ENCODE data around the gene AGPAT3. TPM values are rescaled to one million over a fixed set of nuclear protein-coding genes. Genes with fewer than 3 reads are reported as not detected.
"Not testable (repeated sequence)": the region's sequence is repeated elsewhere in the genome, so short reads cannot be mapped to it uniquely, and the experiment has no call there.

AGPAT3 gene, protein sequence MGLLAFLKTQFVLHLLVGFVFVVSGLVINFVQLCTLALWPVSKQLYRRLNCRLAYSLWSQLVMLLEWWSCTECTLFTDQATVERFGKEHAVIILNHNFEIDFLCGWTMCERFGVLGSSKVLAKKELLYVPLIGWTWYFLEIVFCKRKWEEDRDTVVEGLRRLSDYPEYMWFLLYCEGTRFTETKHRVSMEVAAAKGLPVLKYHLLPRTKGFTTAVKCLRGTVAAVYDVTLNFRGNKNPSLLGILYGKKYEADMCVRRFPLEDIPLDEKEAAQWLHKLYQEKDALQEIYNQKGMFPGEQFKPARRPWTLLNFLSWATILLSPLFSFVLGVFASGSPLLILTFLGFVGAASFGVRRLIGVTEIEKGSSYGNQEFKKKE
- 107 TPM for total RNA-seq

DNA sequence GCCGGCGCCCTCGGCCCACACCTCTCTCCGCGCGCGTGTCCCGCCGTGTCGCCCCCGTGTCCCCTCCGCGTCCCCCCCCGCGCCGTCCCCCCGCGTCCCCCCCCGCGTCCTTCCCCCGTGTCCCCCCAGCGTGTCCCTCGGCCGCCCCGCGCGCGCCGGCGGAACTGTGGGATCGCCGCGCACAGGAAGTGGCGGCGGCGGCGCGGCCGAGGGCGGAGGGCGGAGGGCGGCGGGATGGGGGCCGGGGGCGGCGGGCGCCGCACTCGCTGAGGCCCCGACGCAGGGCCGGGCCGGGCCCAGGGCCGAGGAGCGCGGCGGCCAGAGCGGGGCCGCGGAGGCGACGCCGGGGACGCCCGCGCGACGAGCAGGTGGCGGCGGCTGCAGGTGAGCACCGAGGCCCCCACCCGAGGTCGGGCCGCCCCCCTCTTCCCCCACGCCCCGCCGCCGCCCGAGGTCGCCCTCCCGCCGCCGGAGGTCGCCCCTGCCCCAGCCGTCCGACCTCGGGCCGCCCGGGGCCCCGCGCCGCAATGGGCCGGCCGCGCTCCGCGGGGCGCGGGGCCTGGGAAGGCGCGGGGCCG, at the start of gene AGPAT3:
Gene AGPAT3 (plus strand): TSS at position 262 of the 578 bp plus-strand sequence. CDS start 94,459 bp downstream, outside the sequence.
- DNase-seq (ENCODE audit: low spot score) = no peak

DNA sequence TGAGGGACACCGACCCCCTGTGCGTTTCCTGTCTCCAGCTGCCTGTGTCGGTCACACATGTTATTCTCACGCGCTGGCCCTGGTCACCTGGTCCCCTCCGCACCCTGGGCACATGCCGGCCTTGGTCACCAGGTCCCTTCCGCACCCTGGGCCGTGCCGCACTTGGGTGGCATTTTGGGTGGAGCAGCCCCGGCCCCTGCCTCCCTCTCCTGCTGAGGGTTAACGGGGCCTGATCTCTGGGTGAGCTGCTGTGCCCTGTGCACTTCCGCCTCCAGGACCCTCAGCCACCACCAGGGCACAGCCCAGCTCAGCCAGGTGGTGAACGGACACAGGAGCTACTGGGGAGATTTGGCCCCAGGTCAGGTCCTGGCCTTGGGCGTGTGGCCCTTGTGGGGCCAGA, 49.0 kb upstream of the AGPAT3 start:
- no peak for DNase-seq (ENCODE audit: low spot score)

DNA sequence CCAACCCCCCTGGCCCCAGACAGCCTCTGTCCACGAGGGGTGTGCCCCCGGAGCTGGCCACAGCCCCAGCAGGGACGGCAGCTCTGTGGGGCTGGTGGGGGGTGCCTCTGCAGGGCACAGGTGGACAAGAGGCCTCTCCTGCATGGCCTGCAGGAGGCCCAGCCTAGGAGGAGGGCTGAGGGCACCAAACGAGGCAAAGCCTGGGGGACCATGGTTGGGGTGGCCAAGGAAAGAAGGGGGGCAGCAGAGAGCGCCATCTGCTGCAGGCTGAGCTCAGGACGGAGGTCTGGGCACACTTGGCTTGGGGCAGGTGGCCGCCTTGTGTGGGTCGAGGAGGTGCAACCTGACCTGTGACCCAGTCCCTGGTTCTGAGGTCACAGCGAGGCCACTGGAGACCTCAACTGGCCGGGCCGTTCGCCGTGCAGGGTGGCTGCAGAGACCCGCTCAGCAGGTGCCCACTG, 48.4 kb upstream of the AGPAT3 start:
- no peak for DNase-seq (ENCODE audit: low spot score)

DNA sequence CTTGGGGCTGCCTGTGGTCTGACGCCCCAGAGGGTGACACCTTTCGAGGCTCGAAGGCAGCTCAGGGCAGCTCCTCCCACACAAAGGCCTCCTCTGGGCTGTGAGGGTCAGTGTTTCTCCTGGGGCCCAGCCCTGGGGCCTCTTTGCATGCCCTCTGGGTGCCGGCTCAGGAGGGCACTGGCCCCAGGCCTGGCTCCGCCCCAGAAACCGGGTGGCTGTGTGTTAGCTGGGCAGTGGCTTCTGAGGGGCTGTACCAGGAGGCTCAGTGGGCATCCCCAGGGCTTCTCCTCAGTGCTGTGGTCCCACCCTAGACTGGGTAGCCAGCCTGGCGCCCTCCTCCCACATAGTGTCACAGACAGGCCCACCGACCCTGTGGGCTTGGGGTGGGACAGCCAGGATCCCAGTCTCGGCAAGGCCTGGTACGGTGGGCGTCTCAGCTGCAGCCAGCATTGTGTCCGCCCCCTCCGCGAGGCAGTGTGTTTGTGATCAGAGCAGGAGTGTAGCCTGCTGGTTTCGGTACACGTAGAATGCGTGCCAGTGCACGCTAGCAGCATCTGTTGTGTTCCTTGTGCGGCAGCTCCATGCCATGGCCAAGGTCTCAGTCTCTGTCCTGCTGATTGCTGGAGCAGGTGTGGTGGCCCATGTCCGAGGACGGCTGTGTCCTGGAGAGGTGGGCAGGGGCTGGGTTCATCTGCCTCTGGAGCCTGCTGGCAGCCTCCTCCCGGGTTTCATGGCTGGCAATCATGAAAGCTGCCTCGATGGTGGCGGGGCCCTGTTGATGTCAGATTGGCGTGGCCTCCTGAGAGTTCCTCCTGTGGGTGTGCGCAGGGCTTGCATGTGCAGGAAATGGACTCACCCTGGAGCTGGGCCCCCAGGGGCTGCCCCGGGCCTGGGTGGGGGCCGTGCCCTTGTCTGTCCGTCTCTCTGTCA, 47.6 kb upstream of the AGPAT3 start:
- DNase-seq (ENCODE audit: low spot score) = no peak

DNA sequence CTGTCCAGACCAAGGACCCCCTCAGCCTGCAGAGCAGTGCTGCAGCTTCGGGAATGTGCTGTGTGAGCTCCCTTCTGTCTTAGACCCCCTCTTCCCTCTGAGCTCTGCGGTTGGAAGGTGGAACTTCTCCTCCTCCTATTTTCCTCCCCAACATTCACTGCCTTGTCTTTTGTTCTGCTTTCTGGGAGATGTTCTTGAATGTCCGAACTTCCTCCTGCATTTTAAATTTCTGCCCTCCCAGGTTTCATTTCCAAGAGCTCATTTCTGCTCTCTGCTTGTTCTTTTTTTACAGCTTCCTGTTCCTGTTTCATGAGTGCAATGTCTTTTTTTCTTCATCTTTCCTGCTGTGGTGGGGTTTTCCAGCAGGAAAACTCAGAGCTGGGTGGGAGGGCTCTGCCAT, 46.3 kb upstream of the AGPAT3 start:
- no peak for DNase-seq (ENCODE audit: low spot score)

DNA sequence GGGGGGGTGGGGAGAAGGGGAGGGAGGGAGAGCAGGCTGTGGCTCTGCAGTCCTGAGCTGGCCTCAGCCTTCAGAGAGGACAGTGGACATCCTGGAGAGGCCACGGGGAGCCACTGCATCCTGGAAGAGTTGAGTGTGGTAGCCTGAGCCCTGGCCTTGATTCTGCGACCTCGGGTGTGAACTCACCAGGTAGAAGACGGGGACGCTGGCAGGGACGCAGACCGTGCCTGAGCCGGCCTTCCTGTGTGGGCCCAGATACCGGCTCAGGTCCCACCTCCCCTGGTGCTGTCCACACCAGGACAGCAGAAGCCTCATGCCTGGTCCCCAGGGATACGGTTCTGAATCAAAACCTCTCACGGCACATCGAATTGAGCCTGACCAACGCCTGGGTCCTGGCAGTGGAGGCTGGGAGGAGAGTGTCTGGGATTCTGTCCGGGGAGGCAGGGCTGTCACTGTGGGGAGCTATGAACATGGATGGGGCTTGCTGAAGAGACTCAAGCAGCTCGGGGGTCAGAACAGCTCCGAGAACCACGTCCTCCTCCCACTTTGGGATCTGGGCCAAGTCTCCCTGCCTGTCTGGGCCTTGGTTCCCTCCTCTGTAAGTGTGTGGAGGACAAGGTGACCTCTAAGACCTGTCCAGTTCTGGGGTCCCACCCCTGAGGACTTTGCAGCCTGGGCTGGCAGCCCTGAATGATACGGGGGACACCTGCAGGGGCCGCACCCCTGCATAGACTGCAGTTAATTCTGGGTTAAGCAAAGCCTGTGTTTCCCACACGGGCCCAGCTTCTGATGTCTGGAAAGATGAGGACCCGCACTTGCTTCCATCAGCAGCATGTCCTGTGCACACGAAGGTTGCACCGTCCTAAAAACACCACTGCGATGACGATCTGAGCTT, 45.3 kb upstream of the AGPAT3 start:
- no peak for DNase-seq (ENCODE audit: low spot score)

DNA sequence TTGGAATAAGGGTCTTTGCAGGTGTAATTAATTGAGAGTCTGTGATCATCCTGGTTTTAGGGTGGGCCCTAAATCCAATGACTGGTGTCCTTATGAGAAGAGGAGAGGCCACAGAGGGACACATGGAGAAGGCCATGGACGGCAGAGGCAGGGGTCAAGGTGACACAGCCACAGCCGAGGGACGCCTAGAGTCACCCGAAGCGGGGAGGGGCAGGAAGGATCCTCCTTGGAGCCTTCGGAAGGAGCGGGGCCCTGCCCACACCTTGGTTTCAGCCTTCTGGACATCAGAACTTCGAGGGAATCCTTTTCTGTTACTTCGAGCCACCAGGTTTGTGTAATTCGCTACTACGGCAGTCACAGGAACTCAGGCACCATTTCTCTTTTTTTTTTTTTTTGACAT, 44.6 kb upstream of the AGPAT3 start:
- no peak for DNase-seq (ENCODE audit: low spot score)

DNA sequence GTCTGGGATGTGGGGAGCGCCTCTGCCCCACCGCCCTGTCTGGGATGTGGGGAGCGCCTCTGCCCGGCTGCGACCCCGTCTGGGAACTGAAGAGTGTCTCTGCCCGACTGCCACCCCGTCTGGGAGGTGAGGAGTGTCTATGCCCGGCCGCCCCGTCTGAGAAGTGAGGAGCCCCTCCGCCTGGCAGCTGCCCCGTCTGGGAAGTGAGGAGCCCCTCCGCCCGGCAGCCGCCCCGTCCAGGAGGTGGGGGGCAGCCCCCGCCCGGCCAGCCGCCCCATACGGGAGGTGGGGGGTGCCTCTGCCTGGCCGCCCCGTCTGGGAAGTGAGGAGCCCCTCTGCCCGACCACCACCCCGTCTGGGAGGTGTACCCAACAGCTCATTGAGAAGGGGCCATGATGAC, 42.9 kb upstream of the AGPAT3 start:
- not testable (repeated sequence) for DNase-seq (ENCODE audit: low spot score)

DNA sequence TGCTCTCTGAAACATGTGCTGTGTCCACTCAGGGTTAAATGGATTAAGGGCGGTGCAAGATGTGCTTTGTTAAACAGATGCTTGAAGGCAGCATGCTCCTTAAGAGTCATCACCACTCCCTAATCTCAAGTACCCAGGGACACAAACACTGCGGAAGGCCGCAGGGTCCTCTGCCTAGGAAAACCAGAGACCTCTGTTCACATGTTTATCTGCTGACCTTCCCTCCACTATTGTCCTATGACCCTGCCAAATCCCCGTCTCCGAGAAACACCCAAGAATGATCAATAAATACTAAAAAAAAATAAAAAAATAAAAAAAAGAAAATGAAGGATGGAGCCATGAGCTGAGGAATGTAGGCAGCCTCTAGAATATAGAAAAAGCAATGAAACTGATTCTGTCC, 42.3 kb upstream of the AGPAT3 start:
- DNase-seq (ENCODE audit: low spot score) = not testable (repeated sequence)

DNA sequence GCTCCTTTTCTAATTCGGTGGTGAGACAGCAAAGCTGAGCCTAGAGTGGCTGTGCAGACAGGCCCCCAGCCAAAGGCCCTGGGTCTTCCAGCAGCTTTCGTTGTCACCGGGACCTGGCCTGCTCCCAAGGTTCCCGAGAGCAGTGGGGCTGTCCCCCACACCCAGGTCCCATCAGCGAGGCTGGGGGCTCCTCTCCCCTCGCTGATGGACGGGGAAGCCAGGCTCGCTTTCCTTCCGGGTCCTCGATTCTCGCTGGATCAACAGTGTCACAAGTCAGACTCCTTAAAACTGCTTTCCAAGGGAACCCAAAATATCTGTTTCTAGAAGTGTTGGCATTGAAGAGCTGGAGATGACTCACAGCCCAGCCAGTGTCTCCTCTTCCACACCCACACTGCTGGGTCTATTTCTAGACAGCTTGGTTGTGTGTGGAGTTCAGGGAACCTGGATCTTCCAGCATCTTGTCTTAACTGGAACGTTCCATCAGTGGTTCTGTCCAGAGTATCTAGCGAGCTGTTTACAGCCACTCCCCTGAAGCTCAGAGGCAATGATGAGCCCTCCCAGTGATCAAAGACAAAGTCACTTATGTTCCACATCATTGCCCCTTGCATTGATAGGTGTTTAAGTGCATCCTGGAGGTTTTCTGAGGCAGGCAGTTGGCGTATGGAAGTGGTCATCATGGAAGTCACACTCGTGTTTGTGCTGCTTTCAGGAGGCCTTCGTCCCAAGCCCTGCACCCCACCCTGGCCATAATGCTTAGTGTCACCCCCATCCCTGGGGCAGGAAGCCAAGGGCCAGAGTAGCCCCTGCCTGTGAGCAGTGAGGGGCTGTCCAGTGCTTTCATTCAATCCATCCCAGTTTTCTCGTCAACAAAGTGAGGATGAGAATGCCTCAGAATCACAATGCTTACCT, 40.4 kb upstream of the AGPAT3 start:
- no peak for DNase-seq (ENCODE audit: low spot score)

DNA sequence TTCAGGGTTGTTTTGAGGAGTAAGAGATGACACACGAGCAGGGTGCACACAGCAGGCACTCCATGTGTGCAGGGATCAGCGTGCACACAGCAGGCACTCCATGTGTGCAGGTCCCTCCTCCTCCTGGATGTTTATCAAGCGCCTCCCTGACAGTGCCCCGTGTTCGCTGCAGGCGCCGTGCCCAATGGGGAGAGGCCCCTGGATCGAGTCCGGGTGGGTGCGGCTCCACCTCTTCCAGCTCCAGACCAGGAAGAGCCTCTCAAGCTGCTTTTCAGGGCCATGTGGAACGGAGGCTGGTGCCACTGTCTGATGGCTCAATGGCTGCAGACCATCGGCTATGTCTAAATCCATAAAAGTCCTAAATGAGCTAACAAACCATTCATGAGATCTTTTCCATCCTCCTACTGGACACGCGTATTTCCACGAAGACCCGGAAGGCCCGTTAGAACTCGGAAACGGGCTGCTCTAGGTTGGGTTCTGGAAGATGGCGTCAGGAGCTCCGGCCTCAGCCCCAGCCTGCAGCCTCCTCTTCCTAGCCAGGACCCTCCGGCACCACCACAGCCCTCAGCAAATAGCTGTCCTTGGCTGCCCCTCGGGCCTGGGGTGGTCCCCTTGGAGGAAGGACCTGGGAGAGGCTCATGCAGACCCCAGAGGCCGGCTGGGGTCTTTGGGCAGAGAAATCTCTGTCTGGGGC, 39.6 kb upstream of the AGPAT3 start:
- no peak for DNase-seq (ENCODE audit: low spot score)

DNA sequence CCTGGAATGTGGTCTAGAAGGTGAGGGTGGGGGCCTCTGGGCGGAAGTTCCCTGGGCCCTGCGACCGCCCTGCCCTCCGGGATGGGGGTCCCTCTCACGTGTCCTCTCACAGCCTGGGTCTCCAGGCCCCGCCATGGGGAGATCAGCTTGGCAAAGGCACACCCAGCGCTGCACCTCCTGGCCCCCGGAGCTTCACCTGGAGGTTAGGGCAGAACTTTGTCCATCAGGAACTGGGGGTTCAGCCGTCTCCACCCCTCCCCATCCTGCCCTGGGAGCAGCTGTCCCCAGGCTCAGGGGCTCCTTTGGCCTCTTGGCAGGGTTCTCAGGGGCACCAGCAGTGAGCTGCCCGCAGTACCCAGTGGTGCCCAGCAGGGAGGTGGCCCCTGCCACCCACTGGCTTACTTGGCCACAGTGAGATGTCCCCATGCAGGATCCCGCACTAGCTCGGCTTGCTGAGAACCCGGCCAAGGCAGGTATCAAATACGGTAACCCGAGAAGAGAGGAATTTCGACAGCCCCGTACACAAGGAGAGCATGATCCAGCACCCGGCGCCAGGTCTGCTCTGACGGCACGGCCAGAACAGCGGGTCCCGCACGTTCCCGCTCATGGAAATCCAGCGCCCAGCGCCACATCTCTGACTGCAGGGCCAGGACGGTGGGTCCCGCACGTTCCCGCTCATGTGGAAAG, 38.9 kb upstream of the AGPAT3 start:
- no peak for DNase-seq (ENCODE audit: low spot score)

DNA sequence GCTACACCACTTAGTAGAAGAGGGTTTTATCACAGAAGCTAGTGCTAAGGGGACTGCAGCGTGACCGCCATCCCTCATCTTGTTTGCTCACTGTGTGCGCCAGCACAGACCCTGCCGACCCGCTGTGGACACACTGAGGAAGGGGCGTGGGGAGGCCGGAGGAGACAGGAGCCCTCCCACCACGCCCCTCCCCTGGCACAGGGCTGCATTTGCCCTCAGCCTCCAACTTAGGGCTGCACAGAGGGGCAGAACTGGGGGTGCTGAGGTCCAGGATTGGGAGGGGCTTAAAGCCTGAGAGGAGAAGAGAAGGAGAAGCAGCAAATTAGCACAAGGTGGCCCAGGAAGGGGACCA, 38.4 kb upstream of the AGPAT3 start:
- no peak for DNase-seq (ENCODE audit: low spot score)

DNA sequence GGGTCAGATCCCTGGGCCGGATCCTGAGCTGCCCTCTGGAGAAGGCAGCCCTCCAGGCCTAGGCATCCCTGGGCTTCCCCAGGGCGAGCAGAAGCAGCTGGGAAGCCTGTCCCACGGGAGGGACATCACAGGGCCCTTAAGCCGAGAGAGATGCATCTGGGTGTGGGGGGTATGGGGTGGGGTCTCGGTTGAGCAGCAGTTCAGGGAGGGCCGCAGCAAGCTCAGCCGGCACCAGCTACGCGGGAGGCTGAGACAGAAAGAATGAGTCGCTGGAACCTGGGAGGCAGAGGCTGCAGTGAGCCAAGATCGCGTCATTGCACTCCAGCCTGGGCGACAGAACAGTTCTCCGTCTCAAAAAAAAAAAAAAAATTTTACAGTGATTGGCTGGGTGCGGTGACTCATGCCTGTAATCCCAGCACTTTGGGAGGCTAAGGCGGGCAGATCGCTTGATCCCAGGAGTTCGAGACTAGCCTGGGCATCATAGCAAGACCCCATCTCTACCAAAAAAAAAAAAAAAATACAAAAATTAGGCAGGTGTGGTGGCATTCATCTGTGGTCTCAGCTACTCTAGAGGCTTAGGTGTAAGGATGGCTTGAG, 37.9 kb upstream of the AGPAT3 start:
- DNase-seq (ENCODE audit: low spot score) = no peak

DNA sequence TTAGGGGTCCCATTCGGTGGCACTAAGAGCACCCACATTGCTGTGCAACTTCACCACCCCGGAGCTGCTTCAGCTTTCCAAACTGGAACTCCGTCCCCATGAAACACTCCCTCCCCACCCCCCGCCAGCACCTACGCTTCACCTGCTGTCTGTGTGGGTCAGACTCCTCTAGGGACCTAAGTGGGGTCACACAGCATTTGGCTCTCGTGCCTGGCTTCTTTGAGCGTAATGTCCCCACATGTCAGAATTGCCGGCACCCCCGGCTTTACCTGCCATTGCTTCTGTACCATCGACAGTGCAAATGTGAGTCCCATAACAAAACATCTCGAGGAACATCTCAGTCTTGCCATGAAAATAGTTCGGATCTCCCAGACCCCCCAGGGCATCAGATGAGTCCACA, 35.9 kb upstream of the AGPAT3 start:
- DNase-seq (ENCODE audit: low spot score) = no peak

DNA sequence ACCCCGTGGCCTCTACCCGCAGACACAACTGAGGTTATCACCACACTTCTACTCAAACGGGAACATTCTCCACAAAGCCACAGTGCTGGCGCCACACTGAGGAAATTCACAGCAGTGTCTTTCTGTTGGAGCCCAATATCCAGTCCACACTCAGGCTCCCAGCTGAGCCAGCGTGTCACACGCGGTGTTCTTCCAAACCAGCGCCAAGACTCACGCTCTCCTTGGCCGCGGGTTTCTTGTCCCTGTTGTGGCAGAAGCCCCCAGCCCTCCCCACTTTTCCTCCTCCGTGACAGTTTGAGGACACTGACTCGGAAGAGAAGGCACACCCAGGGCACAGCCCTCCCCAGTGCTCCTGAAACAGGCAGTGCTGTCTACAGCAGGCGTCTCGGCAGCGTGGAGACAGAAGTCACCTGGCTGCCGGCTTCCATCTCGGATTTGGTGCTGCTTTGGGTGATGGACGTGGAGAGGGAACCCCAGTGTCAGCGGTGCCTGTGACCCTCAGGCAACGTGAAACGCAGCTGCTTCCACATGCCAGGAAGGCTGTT, 35.4 kb upstream of the AGPAT3 start:
- DNase-seq (ENCODE audit: low spot score) = no peak

DNA sequence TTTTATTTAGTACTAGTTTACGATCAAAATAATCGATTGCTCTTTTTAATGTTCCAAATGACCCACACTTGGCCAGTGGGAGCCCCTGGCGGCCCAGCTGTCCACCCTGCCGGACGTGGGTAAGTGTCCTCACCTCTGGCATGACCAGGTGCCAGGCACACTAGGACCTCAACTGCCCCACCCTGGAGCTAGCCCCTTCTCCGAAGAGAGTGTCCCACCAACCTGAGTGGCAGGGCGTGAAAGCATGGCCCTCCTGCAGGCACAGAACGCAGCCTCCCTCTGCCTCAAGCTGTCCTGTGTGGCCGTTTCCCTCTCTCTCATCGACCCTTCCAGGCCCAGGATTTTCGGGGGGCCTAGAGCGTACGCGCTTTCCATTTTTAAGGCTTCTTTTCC, 32.9 kb upstream of the AGPAT3 start:
- no peak for DNase-seq (ENCODE audit: low spot score)

DNA sequence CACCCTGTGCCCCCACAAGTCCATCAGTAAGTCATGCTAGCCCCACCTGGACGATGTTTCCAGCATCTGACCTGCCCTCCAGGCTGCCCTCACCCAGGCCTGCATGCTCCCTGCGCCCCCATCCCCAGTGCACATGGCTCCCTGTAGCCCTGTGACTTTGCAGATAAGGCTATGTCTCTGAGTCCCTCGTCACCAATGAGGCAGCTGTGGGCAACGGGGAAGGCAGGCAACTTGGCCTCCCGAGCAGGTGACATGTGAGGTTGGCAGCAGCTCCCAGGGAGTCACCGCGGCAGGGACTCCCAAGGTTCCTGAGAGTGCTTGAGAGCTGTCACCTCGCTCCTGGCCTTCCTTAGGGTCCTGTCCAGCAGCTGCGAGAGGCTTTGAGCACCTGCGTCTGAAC, 32.4 kb upstream of the AGPAT3 start:
- no peak for DNase-seq (ENCODE audit: low spot score)

All from mucosa of gallbladder (tissue), 1 donor.